Natural killer cell (primary cell): ENCODE data around the gene AGBL4. TPM values are rescaled to one million over a fixed set of nuclear protein-coding genes. Genes with fewer than 3 reads are reported as not detected.

ENCODE experiments used
- ATAC-seq, 3 donors: fragments of 150-1000 bp in 2 of 3; fragments of 200-7000 bp in 1 of 3; cut with Tn5 transposase; 1 replicate in 1 of 3; 2 replicates in 2 of 3; pipeline ENCODE4 v1.10.0; 2021; ENCODE audit warnings: mild to moderate bottlenecking in 2 of 3, moderate library complexity in 2 of 3
- DNase-seq, 2 donors: peaks; one replicate each; pipeline versions ENCODE4 v3.0.0 to v3.0.0-alpha.2; 2013 to 2021; ENCODE audit warnings: mixed read lengths in 1 of 2
- H3K27ac ChIP-seq: one replicate; pipeline ENCODE4 v1.5.1; 2013; ENCODE audit warnings: mild to moderate bottlenecking, low read length
- H3K27me3 ChIP-seq: one replicate; pipeline ENCODE4 v1.6.1; 2013; ENCODE audit warnings: low read length; ENCODE audit not compliant: control insufficient read depth, insufficient read depth
- H3K36me3 ChIP-seq: one replicate; pipeline ENCODE4 v1.6.1; 2013; ENCODE audit warnings: low read length; ENCODE audit not compliant: control insufficient read depth, insufficient read depth
- H3K4me1 ChIP-seq: one replicate; pipeline ENCODE4 v1.6.1; 2013; ENCODE audit warnings: low read length; ENCODE audit not compliant: control insufficient read depth, insufficient read depth
- H3K4me3 ChIP-seq: one replicate; pipeline ENCODE4 v1.5.1; 2013; ENCODE audit warnings: low read length
- H3K9me3 ChIP-seq: one replicate; pipeline ENCODE4 v1.6.1; 2013; ENCODE audit warnings: low read length; ENCODE audit not compliant: control insufficient read depth, insufficient read depth
- H3K27ac Mint-ChIP-seq, 2 donors: one replicate each; pipeline ENCODE4 v1.8.0; 2022; ENCODE audit warnings: mild to moderate bottlenecking in 2 of 2, mixed read lengths in 2 of 2, moderate library complexity in 1 of 2
- H3K27me3 Mint-ChIP-seq, 2 donors: one replicate each; pipeline ENCODE4 v1.8.0; 2022; ENCODE audit warnings: low read depth in 2 of 2, mixed read lengths in 2 of 2
- H3K36me3 Mint-ChIP-seq: one replicate; pipeline ENCODE4 v1.8.0; 2022; ENCODE audit warnings: mixed read lengths
- H3K4me1 Mint-ChIP-seq, 2 donors: one replicate each; pipeline ENCODE4 v1.8.0; 2022; ENCODE audit warnings: mixed read lengths in 2 of 2
- H3K4me3 Mint-ChIP-seq: one replicate; pipeline ENCODE4 v1.8.0; 2022; ENCODE audit warnings: mild to moderate bottlenecking, moderate library complexity, mixed read lengths
- H3K9me3 Mint-ChIP-seq, 2 donors: one replicate each; pipeline ENCODE4 v1.8.0; 2022; ENCODE audit warnings: mixed read lengths in 2 of 2
- CTCF ChIP-seq: fragments of 200-600 bp; IDR thresholded peaks from one replicate; pipeline ENCODE4 v1.8.0; 2022; ENCODE audit warnings: antibody characterized with exemption
- WGBS: methylation state at CpG from one replicate; pipeline ENCODE4 v1.1.7; 2013; ENCODE audit warnings: missing lambda C conversion rate; ENCODE audit not compliant: insufficient coverage; 5-methylcytosine and 5-hydroxymethylcytosine counted together
- intact Hi-C: fragments of 100-400 bp; cut with micrococcal nuclease; formaldehyde crosslinking; loops from one replicate; pipeline ENCODE4 v1.14.2; 2022
- total RNA-seq, 4 donors: library from RNA; stranded (reverse); fragments of 120-200 nt in 1 of 4; gene quantifications; one replicate each; pipeline versions ENCODE4 v1.2.3 to v1.2.4, GENCODE V29; 2013 to 2022

AGBL4 gene
- total RNA-seq, 3 donors from 2014 or later (not counting 1 experiment from before 2014, with no cell fraction given) = not detected

GRCh38 chr1:49125746-49126145 is 898.0 kb downstream of the AGBL4 start:
- TF ChIP-seq CTCF = no peak
- H3K4me3 ChIP-seq = no peak overlapping the region
- H3K9me3 ChIP-seq = peaks cover 2% of the 10 kb centered on the region
- intact Hi-C loops = no loop called here
- ATAC-seq (no peak), DNase-seq (no peak)
- H3K27me3 ChIP-seq = no peaks in the 10 kb centered on the region
- Mint-ChIP-seq H3K36me3 (no peaks in the 10 kb centered on the region), H3K27ac (no peak overlapping the region), H3K27me3 (no peaks in the 10 kb centered on the region), H3K4me3 (no peak overlapping the region), H3K4me1 (no peaks in the 10 kb centered on the region), H3K9me3 (peaks cover 4 to 9% of the 10 kb centered on the region in 2 donors)
- no peak overlapping the region for H3K27ac ChIP-seq
- no peaks in the 10 kb centered on the region for H3K4me1 ChIP-seq
- no CpG with 5 or more reads among the region's 1 CpG for whole genome bisulfite sequencing
- H3K36me3 ChIP-seq = no peaks in the 10 kb centered on the region

GRCh38 chr1:49111931-49112330 is 911.8 kb downstream of the AGBL4 start:
- Mint-ChIP-seq H3K4me3 (no peak overlapping the region), H3K27me3 (no peaks in the 10 kb centered on the region), H3K27ac (no peak overlapping the region), H3K36me3 (no peaks in the 10 kb centered on the region), H3K4me1 (no peaks in the 10 kb centered on the region), H3K9me3 (peaks cover 0 to 3% of the 10 kb centered on the region in 2 donors)
- no peak for TF ChIP-seq CTCF
- no peak for DNase-seq
- no peaks in the 10 kb centered on the region for H3K27me3 ChIP-seq
- no peak overlapping the region for H3K4me3 ChIP-seq
- ATAC-seq = no peak
- H3K36me3 ChIP-seq = no peaks in the 10 kb centered on the region
- WGBS = no CpG with 5 or more reads among the region's 1 CpG
- intact Hi-C loops = no loop called here
- H3K27ac ChIP-seq = no peak overlapping the region
- H3K4me1 ChIP-seq = no peaks in the 10 kb centered on the region
- H3K9me3 ChIP-seq = no peaks in the 10 kb centered on the region

- Mint-ChIP-seq H3K9me3 (peaks cover 3 to 4% of the 10 kb centered on the region in 2 donors), H3K4me3 (no peak overlapping the region), H3K27ac (no peak overlapping the region), H3K36me3 (no peaks in the 10 kb centered on the region), H3K27me3 (no peaks in the 10 kb centered on the region), H3K4me1 (peaks cover 23 to 24% of the 10 kb centered on the region in 2 donors)
- ATAC-seq (no peak), DNase-seq (no peak)
- TF ChIP-seq CTCF = no peak
- Histone ChIP-seq H3K9me3 (no peaks in the 10 kb centered on the region), H3K4me3 (no peak overlapping the region), H3K27me3 (no peaks in the 10 kb centered on the region), H3K36me3 (no peaks in the 10 kb centered on the region), H3K27ac (no peak overlapping the region), H3K4me1 (peaks cover 20% of the 10 kb centered on the region)
- intact Hi-C loops = no loop called here
Measured at GRCh38 chr1:49106445-49106844, 917.3 kb downstream of the AGBL4 start.

GRCh38 chr1:49104575-49104974 is 919.2 kb downstream of the AGBL4 start:
- H3K36me3 ChIP-seq = no peaks in the 10 kb centered on the region
- no peak for DNase-seq
- intact Hi-C loops = no loop called here
- H3K36me3 Mint-ChIP-seq = no peaks in the 10 kb centered on the region
- no peak overlapping the region for H3K27ac ChIP-seq
- no peaks in the 10 kb centered on the region for H3K9me3 ChIP-seq
- no peak overlapping the region for H3K4me3 Mint-ChIP-seq
- no peak overlapping the region for H3K4me3 ChIP-seq
- H3K27me3 ChIP-seq = no peaks in the 10 kb centered on the region
- H3K9me3 Mint-ChIP-seq = peaks cover 2 to 4% of the 10 kb centered on the region in 2 donors
- H3K27me3 Mint-ChIP-seq = no peaks in the 10 kb centered on the region
- no peak overlapping the region for H3K27ac Mint-ChIP-seq
- 57% methylated on average over 1 of the region's 3 CpGs for WGBS
- no peak for TF ChIP-seq CTCF
- no peak for ATAC-seq
- peaks cover 24% of the 10 kb centered on the region for H3K4me1 ChIP-seq
- H3K4me1 Mint-ChIP-seq = peaks cover 24 to 25% of the 10 kb centered on the region in 2 donors
